OCI-M1 (cell line): ENCODE results near the gene SPATA45.

Experiments used
- DNase-seq: peaks from one replicate; lab custom pipeline; 2025; lab: John Stamatoyannopoulos, UW

The SPATA45 gene

GRCh38 chr1:212780759-212781158 lies 66.7 kb downstream of the SPATA45 start:
- DNase-seq: no peak
